ENCODE data around the gene FAM184A.

Gene FAM184A

DNA sequence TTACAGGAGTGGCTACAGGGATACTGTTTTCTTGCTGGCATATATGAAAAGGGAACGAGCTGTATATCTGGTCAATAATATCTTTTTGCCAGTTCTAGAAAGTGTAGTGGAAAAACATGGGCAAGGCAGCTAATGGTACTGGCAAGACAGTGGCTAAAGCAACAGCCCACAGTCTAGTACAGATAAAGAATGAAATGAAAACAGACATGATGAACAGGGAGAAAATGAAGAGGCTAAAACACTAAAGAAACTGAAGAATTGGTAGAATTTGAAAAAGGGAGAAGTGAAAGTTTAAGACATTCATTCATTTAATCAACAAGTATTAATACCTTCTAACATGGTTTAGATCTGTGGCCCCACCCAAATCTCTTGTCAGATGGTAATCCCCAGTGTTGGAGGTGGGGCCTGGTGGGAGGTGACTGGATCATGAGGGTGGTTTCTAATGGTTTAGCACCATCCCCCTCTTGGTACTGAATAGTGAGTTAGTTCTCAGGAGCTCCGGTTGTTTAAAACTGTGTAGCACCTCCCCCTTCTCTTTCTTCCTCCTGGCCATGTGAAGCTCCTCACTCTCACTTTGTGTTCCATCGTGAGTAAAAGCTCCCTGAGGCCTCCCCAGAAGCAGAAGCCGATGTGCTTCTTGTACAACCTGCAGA lies 18.1 kb downstream of the FAM184A start:
- no peak for DNase-seq (ENCODE audit: low read depth, low spot score)

DNA sequence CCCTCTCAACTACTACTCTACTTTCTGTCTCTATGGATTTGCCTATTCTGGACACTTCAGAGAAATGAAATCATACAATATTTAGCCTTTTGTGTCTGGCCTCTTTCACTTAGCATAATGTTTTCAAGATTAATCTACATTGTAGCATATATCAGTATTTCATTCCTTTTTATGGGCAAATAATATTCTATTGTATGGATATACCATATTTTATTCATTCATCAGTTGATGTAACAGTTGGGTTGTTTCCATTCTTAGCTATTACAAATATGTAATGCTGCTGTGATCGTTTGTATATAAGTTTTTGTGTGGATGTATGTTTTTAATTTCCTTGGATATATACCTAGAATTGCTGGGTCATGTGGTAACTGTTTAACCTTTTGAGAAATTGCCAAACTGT lies 23.4 kb downstream of the FAM184A start:
- no peak for DNase-seq (ENCODE audit: low read depth, low spot score)

DNA sequence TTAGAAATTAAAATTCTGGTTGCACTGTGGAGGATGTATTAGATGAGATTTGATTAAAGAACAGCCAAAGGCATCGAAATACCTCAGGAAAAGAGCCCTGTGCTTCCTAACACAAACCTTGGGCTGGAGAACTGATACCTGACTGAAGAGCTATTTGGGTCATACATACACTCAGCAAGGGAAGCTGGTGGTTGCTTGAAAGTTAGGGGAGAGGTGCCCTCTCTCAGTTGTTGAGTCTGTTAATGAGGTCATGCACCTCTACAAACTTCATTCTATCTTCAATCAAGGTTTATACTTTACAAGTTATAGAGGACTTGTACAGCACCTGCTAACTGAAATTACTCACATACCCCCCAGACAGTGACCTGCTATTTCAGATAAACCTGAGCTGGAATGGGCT lies 25.5 kb downstream of the FAM184A start:
- no peak for DNase-seq (ENCODE audit: low read depth, low spot score)

DNA sequence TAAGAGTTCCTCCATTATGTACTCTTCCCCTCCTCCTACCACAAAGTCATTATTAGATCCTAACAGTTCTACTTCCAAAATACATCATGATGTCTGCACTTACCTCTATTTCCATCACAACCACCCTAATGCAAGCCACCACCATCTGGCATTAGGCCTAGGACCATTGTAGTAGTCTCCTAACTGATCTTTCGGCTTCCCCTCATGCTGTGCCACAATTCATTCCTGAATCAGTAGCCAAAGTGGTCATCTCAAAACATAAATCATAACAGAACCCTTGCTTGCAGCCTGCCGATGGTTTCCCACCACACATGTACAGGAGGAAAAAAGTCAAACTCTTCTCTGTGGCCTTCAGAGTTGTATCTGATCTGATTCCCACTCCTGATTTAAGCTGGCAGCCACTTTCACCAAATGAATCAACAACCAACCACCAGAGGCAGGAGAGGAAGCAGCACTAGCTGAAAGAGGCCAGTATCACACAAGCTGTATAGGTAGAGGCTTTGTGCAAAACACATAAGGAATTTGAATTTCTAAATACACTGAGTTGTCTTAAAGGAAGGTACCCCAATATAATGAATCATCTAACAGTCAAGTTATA lies 26.1 kb downstream of the FAM184A start:
- no peak for DNase-seq (ENCODE audit: low read depth, low spot score)

DNA sequence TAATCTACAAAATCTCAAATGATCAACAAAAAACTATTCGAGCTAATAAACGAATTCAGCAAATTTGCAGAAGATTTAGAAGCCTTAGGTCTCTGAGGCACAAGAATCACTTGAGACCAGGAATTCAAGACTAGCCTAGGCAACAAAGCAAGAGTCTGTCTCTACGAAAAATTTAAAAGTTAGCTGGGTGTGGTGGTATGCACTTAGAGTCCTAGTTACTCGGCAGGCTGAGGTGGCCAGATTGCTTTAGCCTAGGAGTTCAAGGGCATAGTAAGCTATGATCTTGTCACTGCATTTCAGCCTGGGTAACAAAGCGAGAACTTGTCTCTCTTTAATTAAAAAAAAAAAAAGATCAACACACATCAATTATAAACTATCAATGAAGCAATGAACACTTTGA lies 34.2 kb downstream of the FAM184A start:
- no peak for DNase-seq (ENCODE audit: low read depth, low spot score)

DNA sequence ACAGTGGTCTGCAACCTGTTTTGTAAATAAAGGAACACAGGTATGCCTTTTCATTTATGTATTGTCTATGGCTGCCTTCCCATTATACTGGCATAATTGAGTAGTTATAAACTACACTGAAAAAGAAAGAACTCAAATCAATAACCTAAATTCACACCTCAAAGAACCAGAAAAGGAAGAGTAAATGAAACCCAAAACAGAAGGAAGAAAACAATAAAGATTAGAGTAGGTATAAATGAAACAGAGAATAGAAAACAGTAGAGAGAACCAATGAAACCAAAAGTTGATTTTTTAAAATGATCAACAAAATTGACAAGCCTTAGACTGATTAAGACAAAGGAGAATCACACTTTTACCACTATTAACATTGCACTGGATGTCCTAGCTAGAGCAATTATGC lies 34.7 kb downstream of the FAM184A start:
- DNase-seq (ENCODE audit: low read depth, low spot score) = no peak

DNA sequence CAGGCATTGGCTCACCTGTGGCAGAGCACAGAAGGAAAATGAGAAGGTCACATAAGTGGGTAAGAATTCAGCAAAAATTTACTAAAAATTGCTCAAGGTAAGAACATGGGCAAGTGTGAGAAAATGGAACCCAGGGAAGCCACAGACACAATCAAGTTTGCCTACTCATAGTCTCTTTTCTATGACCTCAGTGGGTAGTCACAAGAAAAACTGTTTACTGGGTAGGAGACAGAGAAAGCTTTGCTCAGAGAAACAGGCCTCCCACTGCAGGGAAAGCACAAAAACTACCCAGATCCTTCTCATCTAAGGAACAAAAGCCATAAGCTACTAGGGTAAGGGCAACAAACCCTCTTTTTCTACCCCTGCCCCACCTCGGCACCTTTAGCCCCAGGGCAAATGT lies 35.2 kb downstream of the FAM184A start:
- no peak for DNase-seq (ENCODE audit: low read depth, low spot score)

DNA sequence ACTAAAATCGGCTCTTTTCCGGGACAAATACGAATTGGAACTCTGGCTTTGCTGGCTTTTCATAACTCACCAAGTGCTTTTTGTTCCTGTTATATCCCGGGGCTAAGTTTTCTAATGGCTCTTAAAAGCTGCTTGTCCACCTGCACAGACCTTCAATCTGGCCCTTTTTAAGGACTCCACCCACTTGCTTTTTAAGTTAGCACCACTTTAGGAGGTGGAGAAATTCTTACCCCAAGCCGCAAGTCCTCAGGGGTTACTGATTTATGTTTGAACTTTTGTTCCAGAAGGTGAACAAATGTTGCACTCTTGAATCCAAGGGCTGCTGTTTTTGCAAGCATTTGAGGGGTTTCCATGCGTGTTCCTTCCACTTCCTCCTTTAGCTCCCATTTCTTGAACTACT lies 37.8 kb downstream of the FAM184A start:
- DNase-seq (ENCODE audit: low read depth, low spot score) = no peak

DNA sequence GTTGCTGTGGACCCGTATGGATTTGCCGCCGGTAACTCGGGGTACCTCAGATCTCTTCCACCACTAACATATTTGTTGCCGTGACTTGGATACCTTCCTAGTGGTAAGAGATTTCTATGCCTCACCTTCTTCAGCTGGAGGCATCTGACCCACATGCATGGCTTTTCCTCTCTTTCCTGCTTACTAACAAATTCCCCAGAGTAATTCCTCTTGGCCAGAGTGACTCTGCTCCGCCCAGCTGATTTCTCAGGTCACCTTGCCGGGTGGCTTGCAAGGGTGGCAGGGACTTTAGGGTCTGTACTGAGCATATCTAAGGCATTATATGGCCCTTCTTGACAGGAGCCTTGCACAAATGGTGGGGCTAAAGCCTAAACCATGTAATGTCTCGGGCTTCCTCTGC lies 38.2 kb downstream of the FAM184A start:
- DNase-seq (ENCODE audit: low read depth, low spot score) = no peak

DNA sequence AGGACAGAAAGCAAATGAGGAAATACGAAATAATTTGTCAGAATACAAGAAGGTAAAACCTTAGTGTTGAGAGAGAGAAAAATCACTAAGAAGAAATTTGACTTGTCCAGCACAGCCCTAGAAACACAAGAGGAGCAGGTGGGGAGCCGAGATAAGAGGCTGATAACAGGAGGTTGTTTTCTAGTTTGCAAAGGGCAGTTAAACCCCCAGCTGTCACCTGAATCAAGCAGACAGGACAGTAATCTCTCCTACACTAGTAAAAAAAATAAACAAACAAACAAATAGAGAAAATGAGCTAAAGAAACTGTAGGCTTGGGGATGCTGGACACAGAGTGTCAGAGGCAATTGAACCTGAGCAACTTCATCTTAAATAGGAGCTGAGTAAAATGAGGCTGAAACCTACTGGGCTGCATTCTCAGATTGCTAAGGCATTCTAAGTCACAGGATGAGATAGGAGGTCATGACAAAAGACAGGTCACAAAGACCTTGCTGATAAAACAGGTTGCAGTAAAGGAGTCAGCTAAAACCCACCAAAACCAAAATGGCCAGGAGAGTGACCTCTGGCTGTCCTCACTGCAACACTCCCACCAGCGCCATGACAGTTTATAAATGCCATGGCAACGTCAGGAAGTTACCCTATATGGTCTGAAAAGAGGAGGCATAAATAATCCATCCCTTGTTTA lies 40.4 kb downstream of the FAM184A start:
- no peak for DNase-seq (ENCODE audit: low read depth, low spot score)

DNA sequence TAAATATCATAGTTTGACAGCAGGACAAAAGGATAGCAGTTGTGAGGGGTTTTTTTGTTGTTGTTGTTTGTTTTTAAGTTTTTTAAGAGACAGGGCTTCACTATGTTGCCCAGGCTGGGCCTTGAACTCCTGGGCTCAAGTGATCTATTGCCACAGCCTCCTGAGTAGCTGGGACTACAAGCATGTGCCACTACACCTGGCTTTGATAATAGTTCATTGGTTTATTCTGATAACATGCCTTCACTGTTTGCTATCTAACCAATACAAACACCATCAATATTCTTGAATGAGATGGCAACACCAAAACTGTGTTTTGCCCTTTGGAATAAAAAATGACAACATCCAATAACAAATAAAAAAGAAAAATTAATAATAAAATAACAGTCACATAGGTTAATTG lies 41.2 kb downstream of the FAM184A start:
- no peak for DNase-seq (ENCODE audit: low read depth, low spot score)

DNA sequence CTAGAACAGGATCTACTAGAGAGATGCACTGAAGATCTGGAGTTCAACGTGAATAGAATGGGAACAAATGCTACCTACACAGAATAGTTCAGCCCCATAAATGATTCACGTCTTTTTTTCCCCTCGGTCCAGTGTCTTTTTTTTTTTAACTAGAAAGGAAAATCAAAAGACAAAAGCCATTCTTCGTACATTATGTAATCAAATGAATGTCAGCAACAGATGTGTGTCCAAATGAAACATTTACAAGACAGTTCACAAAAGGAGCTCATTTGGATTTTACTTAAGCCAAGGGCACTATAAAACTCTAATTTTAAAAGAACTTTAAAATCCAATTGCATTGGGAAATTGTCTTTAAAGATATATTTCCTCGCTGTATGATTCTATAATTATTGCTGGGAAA lies 42.4 kb downstream of the FAM184A start:
- DNase-seq (ENCODE audit: low read depth, low spot score) = no peak

DNA sequence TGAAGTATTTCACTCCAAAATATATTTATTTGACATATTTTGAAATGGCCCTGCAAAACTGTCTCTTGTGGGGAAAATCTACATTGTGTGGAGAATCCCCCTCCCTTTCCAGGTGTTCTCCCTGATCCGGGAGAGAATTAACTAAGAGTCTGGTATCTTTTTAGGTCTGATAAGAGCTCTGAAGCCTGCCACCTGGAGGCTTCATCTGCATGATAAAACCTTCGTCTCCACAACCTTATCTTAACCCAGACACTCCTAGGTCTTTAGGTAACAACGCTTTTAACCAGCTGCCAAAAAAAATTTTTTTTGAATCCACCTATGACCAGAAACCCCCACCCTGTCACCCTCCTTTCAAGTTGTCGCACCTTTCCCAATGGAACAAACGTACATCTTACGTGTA lies 43.0 kb downstream of the FAM184A start:
- no peak for DNase-seq (ENCODE audit: low read depth, low spot score)

DNA sequence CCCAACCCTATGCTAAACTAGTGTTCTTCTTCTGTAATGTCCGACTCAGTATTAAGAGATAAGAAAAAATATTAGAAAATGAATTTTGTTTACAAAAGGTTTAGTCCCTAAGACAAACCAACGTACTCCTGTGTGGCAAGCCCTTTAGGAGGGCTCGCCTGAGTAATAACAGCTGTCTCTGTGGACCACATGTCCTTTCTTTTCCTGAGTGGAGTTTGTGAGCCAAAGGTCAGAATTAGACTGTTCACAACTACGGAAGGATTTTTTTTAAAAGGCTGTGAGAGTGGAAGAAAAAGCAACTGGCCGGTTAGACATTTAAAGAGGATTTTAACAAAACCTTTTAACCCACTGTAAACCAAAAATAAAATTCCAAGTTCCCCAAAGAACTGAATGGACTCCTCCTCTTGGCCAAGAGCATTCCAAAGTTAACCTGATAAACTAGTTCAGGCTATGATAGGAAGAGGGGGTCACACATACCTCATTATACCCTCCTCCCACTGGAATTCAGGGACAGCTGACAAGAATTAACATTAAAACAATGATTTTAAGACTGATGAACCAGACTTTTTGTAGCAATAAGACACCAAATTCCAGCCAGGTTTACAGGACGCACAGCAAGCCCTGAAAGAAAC lies 43.5 kb downstream of the FAM184A start:
- DNase-seq (ENCODE audit: low read depth, low spot score) = no peak

DNA sequence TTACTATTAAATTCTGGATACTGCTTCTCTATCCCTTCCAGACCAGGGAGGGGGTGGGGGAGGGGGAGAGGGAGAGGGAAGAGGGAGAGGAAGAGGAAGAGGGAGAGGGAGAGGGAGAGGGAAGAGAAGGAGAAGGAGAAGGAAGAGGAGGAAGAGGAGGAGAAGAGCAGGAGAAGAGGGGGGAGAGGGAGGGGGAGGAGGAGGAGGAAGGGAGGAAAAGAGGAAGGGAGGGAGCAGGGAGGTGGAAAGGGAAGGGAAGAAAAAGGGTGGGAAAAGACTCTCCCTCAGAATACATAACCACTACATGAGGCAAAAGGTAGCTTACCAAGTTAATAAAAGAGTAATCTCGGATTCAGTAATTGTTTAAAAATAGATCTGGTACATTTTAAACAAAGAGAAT lies 46.0 kb downstream of the FAM184A start:
- DNase-seq (ENCODE audit: low read depth, low spot score) = no peak

DNA sequence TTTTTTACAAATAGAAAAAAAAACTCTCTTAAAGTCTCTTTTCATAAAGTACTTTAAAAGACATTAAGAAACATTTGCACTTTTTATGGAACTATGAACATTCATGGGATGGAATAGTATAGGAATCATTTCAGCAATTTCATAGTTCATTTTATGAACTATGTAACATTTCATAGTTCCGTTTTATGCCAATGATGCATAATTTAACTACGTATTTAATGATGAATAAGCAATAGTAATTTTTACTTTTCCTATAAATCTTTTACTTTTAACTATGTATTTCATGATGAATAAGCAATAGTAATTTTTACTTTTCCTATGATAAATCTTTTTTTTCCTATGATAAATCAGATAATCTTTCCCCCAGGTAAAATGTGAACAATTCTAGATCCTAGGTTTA lies 47.7 kb downstream of the FAM184A start:
- no peak for DNase-seq (ENCODE audit: low read depth, low spot score)

DNA sequence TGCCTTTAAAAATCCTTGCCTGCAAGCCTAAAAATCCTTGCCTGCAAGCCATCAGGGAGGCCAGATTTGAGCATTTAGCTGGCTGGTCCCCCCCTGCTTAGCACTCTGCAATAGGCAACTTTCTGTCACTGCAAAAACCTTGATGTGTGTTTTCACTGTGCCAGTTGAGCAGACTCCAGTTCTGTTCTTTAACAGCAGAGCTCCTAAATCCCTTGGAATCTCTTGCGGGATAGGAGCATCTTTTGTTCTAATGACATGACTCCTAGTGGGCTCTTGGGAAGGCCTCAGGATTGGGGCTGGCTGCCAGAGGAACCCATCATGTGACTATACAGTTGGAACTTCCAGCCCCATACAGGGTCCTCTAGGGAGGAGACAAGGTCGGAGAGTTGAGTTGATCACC lies 50.4 kb downstream of the FAM184A start:
- no peak for DNase-seq (ENCODE audit: low read depth, low spot score)

DNA sequence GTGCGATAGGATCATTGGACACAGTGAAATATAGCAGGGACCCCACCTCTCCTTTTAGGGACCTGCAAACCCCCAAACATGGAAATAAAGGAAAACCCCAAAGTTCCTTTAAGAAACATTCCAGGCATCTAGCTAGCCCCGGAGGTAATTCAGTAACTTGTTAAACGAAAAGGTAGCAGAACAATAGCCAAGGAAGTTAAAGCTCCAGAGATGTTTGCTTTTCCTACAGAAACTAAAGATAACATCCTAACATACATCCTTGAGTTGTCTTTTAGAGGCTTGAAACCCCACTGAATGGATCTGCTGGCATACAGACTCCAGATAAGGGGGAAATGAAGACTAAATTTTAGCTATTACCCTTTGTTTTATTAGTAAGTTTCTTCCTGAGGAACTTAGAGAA lies 51.0 kb downstream of the FAM184A start:
- DNase-seq (ENCODE audit: low read depth, low spot score) = no peak

DNA sequence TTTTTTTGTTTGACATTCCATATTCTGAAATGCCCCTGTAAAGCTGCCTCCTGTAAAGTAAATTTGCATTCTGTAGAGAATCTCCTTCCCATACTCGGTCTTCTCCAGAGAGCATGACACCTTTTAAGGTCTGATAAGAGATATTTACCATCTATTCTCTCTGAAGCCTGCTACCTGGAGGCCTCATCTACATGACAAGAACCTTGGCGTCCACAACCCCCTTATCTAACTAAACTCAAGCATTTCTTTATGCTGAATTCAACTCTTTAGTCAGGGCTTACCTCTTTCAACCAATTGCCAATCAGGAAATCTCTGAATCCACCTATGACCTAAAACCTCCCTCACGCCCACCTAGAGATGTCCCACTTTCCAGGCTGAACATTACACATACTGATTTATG lies 51.6 kb downstream of the FAM184A start:
- DNase-seq (ENCODE audit: low read depth, low spot score) = no peak

DNA sequence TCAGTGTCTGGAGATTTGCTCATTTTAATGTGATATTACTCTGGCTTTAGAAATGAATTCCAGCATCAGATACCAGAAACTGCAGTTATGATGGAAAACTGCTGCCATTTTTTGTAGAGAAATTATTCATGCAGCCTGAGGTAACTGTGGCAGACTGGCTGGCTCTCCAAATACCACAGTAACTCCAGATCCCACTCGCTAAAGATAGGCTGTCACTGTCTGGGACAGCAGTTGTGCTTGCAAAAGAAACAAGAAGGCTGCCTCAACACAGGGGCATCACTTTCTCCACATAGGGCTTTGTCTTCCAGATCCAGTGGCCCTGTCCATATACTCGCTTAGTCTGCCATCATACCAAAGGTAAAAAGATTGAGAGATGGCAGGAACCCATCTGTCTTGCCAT lies 52.7 kb downstream of the FAM184A start:
- no peak for DNase-seq (ENCODE audit: low read depth, low spot score)

DNA sequence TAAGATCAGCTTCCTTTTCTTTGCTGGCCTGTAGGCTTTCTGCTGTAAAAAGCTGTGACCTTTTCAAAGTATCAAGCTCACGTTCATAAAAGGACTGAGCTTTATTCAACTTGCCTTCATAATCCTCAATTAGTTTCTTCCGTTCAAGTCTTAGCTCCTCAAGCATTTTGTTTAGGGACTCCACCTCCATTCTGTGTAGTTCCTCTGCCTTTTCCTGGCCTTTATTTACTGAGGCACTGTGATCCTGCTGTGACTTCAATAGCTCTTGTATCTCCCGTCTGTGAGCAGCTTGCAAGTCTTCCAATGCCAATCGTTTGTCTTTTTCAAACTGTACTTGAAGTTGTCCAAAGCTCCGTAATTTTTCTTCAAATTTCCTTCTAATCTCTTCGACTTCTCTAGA lies 54.4 kb downstream of the FAM184A start:
- DNase-seq (ENCODE audit: low read depth, low spot score) = no peak

DNA sequence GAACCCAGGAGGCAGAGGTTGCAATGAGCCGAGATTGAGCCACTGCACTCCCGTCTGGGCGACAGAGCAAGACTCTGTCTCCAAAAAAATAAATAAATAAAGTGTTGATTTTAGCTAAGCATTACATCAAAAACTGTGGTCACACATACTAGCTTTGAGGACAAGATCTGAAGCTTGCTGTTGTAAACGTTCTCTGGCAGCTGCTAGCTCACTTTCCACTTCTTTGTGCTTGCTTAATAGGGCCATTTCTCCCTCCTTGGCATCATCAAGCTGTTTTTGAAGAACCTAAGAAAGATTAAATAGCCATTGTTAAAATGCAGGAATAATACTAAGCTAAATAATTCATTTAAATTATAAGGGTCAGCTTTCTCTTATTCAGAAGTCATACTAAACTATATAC lies 55.7 kb downstream of the FAM184A start:
- no peak for DNase-seq (ENCODE audit: low read depth, low spot score)

Data from astrocyte of the hippocampus (primary cell).